Fibroblast of lung (primary cell): Measurements from ENCODE around the gene PDGFC. TPM values are rescaled to one million over a fixed set of nuclear protein-coding genes. Genes with fewer than 3 reads are reported as not detected.

Experiments used
- DNase-seq, 2 donors: peaks; one replicate each; pipeline versions ENCODE4 v3.0.0 to v3.0.0-alpha.2; 2010; ENCODE audit warnings: low read depth in 2 of 2
- H2AFZ ChIP-seq: 2 replicates; pipeline ENCODE4 v1.5.1; 2012; ENCODE audit warnings: low read length, control low read depth, inconsistent platforms
- H3K27ac ChIP-seq: 2 replicates; pipeline ENCODE4 v1.5.1; 2011; ENCODE audit warnings: low read length, control low read depth; ENCODE audit not compliant: insufficient read depth
- H3K27me3 ChIP-seq: 2 replicates; pipeline ENCODE4 v1.5.1; 2011; ENCODE audit warnings: mild to moderate bottlenecking, low read length; ENCODE audit not compliant: control insufficient read depth, insufficient read depth
- H3K36me3 ChIP-seq: 2 replicates; pipeline ENCODE4 v1.5.1; 2011; ENCODE audit warnings: low read length; ENCODE audit not compliant: control insufficient read depth, insufficient read depth
- H3K4me1 ChIP-seq: 2 replicates; pipeline ENCODE4 v1.5.1; 2011; ENCODE audit warnings: low read length; ENCODE audit not compliant: control insufficient read depth, insufficient read depth; ENCODE audit errors: extremely low read depth
- H3K4me2 ChIP-seq: 2 replicates; pipeline ENCODE4 v1.5.1; 2011; ENCODE audit warnings: low read length, control low read depth; ENCODE audit not compliant: insufficient read depth; ENCODE audit errors: extremely low read depth
- H3K4me3 ChIP-seq, 4 experiments: fragments of 200-600 bp in 1 of 4; sonication (generic) in 1 of 4; replicated peaks in 1 of 4; 2 replicates each; pipeline ENCODE4 v1.5.1; 2011 to 2016; ENCODE audit warnings: low read length in 4 of 4, low read depth in 3 of 4, mild to moderate bottlenecking in 3 of 4, control low read depth in 2 of 4, inconsistent platforms in 1 of 4, mixed read lengths in 1 of 4; ENCODE audit not compliant: insufficient read depth in 1 of 4; ENCODE audit errors: control extremely low read depth in 1 of 4
- H3K79me2 ChIP-seq: 2 replicates; pipeline ENCODE4 v1.5.1; 2012; ENCODE audit warnings: mild to moderate bottlenecking, low read length, inconsistent platforms; ENCODE audit not compliant: control insufficient read depth, insufficient read depth
- H3K9ac ChIP-seq: 2 replicates; pipeline ENCODE4 v1.5.1; 2011; ENCODE audit warnings: mild to moderate bottlenecking, low read length, control low read depth; ENCODE audit not compliant: insufficient read depth
- H3K9me3 ChIP-seq: 2 replicates; pipeline ENCODE4 v1.5.1; 2012; ENCODE audit warnings: low read depth, low read length; ENCODE audit not compliant: control insufficient read depth, insufficient read depth
- H4K20me1 ChIP-seq: 2 replicates; pipeline ENCODE4 v1.5.1; 2011; ENCODE audit warnings: low read length; ENCODE audit not compliant: control insufficient read depth, insufficient read depth; ENCODE audit errors: extremely low read depth
- CTCF ChIP-seq, 2 donors: IDR thresholded peaks in 1 of 2; conservative IDR thresholded peaks in 1 of 2; 1 replicate in 1 of 2; 2 replicates in 1 of 2; pipeline ENCODE4 v1.5.1; 2011 to 2012; ENCODE audit warnings: low read length in 2 of 2, control low read depth in 1 of 2, inconsistent platforms in 1 of 2, low read depth in 1 of 2, mild to moderate bottlenecking in 1 of 2
- EZH2 ChIP-seq: IDR thresholded peaks from 2 replicates; pipeline ENCODE4 v1.5.1; 2012; ENCODE audit warnings: low read length, control low read depth, mild to moderate bottlenecking; ENCODE audit errors: missing control alignments
- polyA plus RNA-seq, 2 donors: library from polyadenylated mRNA; depleted of rRNA in 1 of 2; stranded (reverse) in 1 of 2; unstranded in 1 of 2; fragments of >200 nt; gene quantifications; 2 replicates each; pipeline ENCODE4 v1.2.1, GENCODE V29; 2011 to 2012; ENCODE audit warnings: missing spikeins in 1 of 2
- total RNA-seq: library from RNA; depleted of rRNA; stranded (reverse); fragments of >200 nt; gene quantifications from 2 replicates; pipeline ENCODE4 v1.2.1, GENCODE V29; 2014

Gene PDGFC
- total and polyA plus RNA-seq, 2 donors (not counting 1 experiment from before 2014, with no cell fraction given): 43.4 to 103 TPM

GRCh38 chr4:157005193-157005592, 33.6 kb upstream of the PDGFC start:
- Histone ChIP-seq H2AFZ (peak overlapping the region; percentile 2), H3K27ac (no peak overlapping the region)

GRCh38 chr4:157004279-157005161, 32.9 kb upstream of the PDGFC start:
- Histone ChIP-seq H3K27me3 (no peaks in the 10 kb centered on the region), H3K9ac (no peak overlapping the region), H3K4me2 (no peak overlapping the region), H4K20me1 (no peaks in the 10 kb centered on the region), H3K9me3 (no peaks in the 10 kb centered on the region), H3K4me1 (no peaks in the 10 kb centered on the region), H3K79me2 (no peaks in the 10 kb centered on the region), H3K27ac (no peak overlapping the region), H2AFZ (no peak overlapping the region), H3K36me3 (no peaks in the 10 kb centered on the region), H3K4me3 (no peak overlapping the region)
- TF ChIP-seq EZH2: no peak
- no peak for TF ChIP-seq CTCF (conservative IDR thresholded peaks at IDR 0.05 in 1 of 2, IDR thresholded peaks at IDR 0.05 in 1 of 2; ENCODE audit: low read depth in 1 of 2, low read length in 2 of 2)
- peak; percentile 16 to 33 for DNase-seq

More at GRCh38 chr4:157005193-157005592, 33.6 kb upstream of the PDGFC start:
- DNase-seq: no peak
- H3K4me3 ChIP-seq: no peak overlapping the region
- no peaks in the 10 kb centered on the region for H3K36me3 ChIP-seq
- no peaks in the 10 kb centered on the region for H4K20me1 ChIP-seq
- no peaks in the 10 kb centered on the region for H3K27me3 ChIP-seq
- no peak overlapping the region for H3K9ac ChIP-seq
- H3K79me2 ChIP-seq: no peaks in the 10 kb centered on the region
- TF ChIP-seq CTCF (conservative IDR thresholded peaks at IDR 0.05 in 1 of 2, IDR thresholded peaks at IDR 0.05 in 1 of 2; ENCODE audit: low read depth in 1 of 2, low read length in 2 of 2) (no peak), EZH2 (no peak)
- no peak overlapping the region for H3K4me2 ChIP-seq
- H3K4me1 ChIP-seq: no peaks in the 10 kb centered on the region
- no peaks in the 10 kb centered on the region for H3K9me3 ChIP-seq

GRCh38 chr4:156999175-156999517, 27.5 kb upstream of the PDGFC start:
- Histone ChIP-seq H3K27ac (peak overlapping the region; percentile 37), H3K9me3 (no peaks in the 10 kb centered on the region), H3K36me3 (no peaks in the 10 kb centered on the region), H3K9ac (no peak overlapping the region), H2AFZ (no peak overlapping the region), H3K79me2 (no peaks in the 10 kb centered on the region), H3K4me2 (peak overlapping the region; percentile 64), H3K4me1 (peaks cover 5% of the 10 kb centered on the region), H3K4me3 (no peak overlapping the region), H3K27me3 (no peaks in the 10 kb centered on the region), H4K20me1 (no peaks in the 10 kb centered on the region)
- TF ChIP-seq CTCF (conservative IDR thresholded peaks at IDR 0.05 in 1 of 2, IDR thresholded peaks at IDR 0.05 in 1 of 2; ENCODE audit: low read depth in 1 of 2, low read length in 2 of 2): no peak
- no peak for TF ChIP-seq EZH2
- DNase-seq: peak; percentile 99
